DND-41 (cell line): ENCODE measurements around the gene PCLO.

Experiments
- ATAC-seq: fragments of 200-7000 bp; cut with Tn5 transposase; 3 replicates; pipeline ENCODE4 v1.9.1; 2021; ENCODE audit warnings: low read depth; ENCODE audit not compliant: insufficient read depth
- DNase-seq: peaks from one replicate; pipeline ENCODE4 v3.0.0-alpha.2; 2020
- H2AFZ ChIP-seq: 2 replicates; pipeline ENCODE4 v1.6.0; 2012; ENCODE audit warnings: low read depth, low read length
- H3K27ac ChIP-seq: 2 replicates; pipeline ENCODE4 v1.5.1; 2012; ENCODE audit warnings: low read length, inconsistent platforms
- H3K27me3 ChIP-seq: fragments of 200-600 bp; sonication (generic); 2 replicates; pipeline ENCODE4 v1.6.0; 2012; ENCODE audit warnings: low read length, mild to moderate bottlenecking, inconsistent platforms; ENCODE audit not compliant: insufficient read depth, poor library complexity
- H3K36me3 ChIP-seq: 2 replicates; pipeline ENCODE4 v1.5.1; 2012; ENCODE audit warnings: low read length, inconsistent platforms; ENCODE audit not compliant: insufficient read depth
- H3K4me1 ChIP-seq: 2 replicates; pipeline ENCODE4 v1.5.1; 2012; ENCODE audit warnings: mild to moderate bottlenecking, low read length; ENCODE audit not compliant: insufficient read depth
- H3K4me2 ChIP-seq: 2 replicates; pipeline ENCODE4 v1.6.0; 2012; ENCODE audit warnings: mild to moderate bottlenecking, moderate library complexity, low read length, inconsistent platforms; ENCODE audit not compliant: insufficient read depth
- H3K4me3 ChIP-seq, 2 experiments: fragments of 200-600 bp in 1 of 2; shearing (Covaris generic) in 1 of 2; 2 replicates each; pipeline ENCODE4 v1.5.1; 2012 to 2016; ENCODE audit warnings: inconsistent platforms in 2 of 2, low read length in 2 of 2, mild to moderate bottlenecking in 2 of 2, low read depth in 1 of 2, moderate library complexity in 1 of 2
- H3K79me2 ChIP-seq: 2 replicates; pipeline ENCODE4 v1.6.0; 2012; ENCODE audit warnings: low read length, inconsistent platforms; ENCODE audit not compliant: insufficient read depth
- H3K9ac ChIP-seq: 2 replicates; pipeline ENCODE4 v1.6.0; 2012; ENCODE audit warnings: low read depth, mild to moderate bottlenecking, inconsistent platforms, low read length, moderate library complexity
- H3K9me3 ChIP-seq: 2 replicates; pipeline ENCODE4 v1.5.1; 2012; ENCODE audit warnings: low read length, moderate library complexity, mild to moderate bottlenecking, inconsistent platforms; ENCODE audit not compliant: insufficient read depth, severe bottlenecking
- H4K20me1 ChIP-seq: 2 replicates; pipeline ENCODE4 v1.6.0; 2012; ENCODE audit warnings: low read length; ENCODE audit not compliant: insufficient read depth
- EZH2 ChIP-seq: IDR thresholded peaks from 3 replicates; pipeline ENCODE4 v1.6.1; 2012; ENCODE audit warnings: borderline replicate concordance, low read depth, mild to moderate bottlenecking, moderate library complexity, low read length, inconsistent platforms; ENCODE audit not compliant: severe bottlenecking
- TF ChIP-seq, protein P1 (sequence below): IDR thresholded peaks from 2 replicates; pipeline ENCODE4 v1.5.1; 2012; ENCODE audit warnings: borderline replicate concordance, low read length, moderate library complexity, mild to moderate bottlenecking; ENCODE audit not compliant: poor library complexity, severe bottlenecking; ENCODE audit errors: extremely low read depth

The PCLO gene

GRCh38 chr7:83119026-83119382 is 43.7 kb downstream of the PCLO start:
- ATAC-seq (no peak), DNase-seq (no peak)
- Histone ChIP-seq H2AFZ (no peak overlapping the region), H3K79me2 (no peaks in the 10 kb centered on the region), H3K36me3 (no peaks in the 10 kb centered on the region), H3K4me3 (no peak overlapping the region), H3K9ac (no peak overlapping the region), H3K27ac (no peak overlapping the region), H3K4me2 (no peak overlapping the region), H3K4me1 (no peaks in the 10 kb centered on the region), H4K20me1 (no peaks in the 10 kb centered on the region), H3K9me3 (peaks cover 2% of the 10 kb centered on the region), H3K27me3 (no peaks in the 10 kb centered on the region)
- TF ChIP-seq, protein P1, sequence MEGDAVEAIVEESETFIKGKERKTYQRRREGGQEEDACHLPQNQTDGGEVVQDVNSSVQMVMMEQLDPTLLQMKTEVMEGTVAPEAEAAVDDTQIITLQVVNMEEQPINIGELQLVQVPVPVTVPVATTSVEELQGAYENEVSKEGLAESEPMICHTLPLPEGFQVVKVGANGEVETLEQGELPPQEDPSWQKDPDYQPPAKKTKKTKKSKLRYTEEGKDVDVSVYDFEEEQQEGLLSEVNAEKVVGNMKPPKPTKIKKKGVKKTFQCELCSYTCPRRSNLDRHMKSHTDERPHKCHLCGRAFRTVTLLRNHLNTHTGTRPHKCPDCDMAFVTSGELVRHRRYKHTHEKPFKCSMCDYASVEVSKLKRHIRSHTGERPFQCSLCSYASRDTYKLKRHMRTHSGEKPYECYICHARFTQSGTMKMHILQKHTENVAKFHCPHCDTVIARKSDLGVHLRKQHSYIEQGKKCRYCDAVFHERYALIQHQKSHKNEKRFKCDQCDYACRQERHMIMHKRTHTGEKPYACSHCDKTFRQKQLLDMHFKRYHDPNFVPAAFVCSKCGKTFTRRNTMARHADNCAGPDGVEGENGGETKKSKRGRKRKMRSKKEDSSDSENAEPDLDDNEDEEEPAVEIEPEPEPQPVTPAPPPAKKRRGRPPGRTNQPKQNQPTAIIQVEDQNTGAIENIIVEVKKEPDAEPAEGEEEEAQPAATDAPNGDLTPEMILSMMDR: no peak

GRCh38 chr7:83118347-83119025 is 44.2 kb downstream of the PCLO start:
- TF ChIP-seq, protein P1: no peak
- TF ChIP-seq EZH2: no peak
- no peaks in the 10 kb centered on the region for H4K20me1 ChIP-seq
- DNase-seq: no peak

GRCh38 chr7:83117466-83117865 is 45.2 kb downstream of the PCLO start:
- H3K9ac ChIP-seq: no peak overlapping the region
- no peaks in the 10 kb centered on the region for H4K20me1 ChIP-seq
- no peak for ATAC-seq
- no peaks in the 10 kb centered on the region for H3K27me3 ChIP-seq
- no peaks in the 10 kb centered on the region for H3K79me2 ChIP-seq
- H3K4me3 ChIP-seq: no peak overlapping the region
- H2AFZ ChIP-seq: no peak overlapping the region
- DNase-seq: no peak
- H3K9me3 ChIP-seq: peaks cover 2% of the 10 kb centered on the region
- H3K27ac ChIP-seq: no peak overlapping the region
- TF ChIP-seq, protein P1: no peak
- TF ChIP-seq EZH2: no peak
- no peaks in the 10 kb centered on the region for H3K4me1 ChIP-seq
- H3K4me2 ChIP-seq: no peak overlapping the region
- no peaks in the 10 kb centered on the region for H3K36me3 ChIP-seq

More at GRCh38 chr7:83118347-83119025, 44.2 kb downstream of the PCLO start:
- H3K27me3 ChIP-seq: no peaks in the 10 kb centered on the region
- H3K4me1 ChIP-seq: no peaks in the 10 kb centered on the region
- H2AFZ ChIP-seq: no peak overlapping the region
- H3K4me2 ChIP-seq: no peak overlapping the region
- H3K9ac ChIP-seq: no peak overlapping the region
- H3K9me3 ChIP-seq: peaks cover 2% of the 10 kb centered on the region
- H3K4me3 ChIP-seq: no peak overlapping the region
- H3K79me2 ChIP-seq: no peaks in the 10 kb centered on the region
- H3K36me3 ChIP-seq: no peaks in the 10 kb centered on the region
- H3K27ac ChIP-seq: no peak overlapping the region
- no peak for ATAC-seq

DNA sequence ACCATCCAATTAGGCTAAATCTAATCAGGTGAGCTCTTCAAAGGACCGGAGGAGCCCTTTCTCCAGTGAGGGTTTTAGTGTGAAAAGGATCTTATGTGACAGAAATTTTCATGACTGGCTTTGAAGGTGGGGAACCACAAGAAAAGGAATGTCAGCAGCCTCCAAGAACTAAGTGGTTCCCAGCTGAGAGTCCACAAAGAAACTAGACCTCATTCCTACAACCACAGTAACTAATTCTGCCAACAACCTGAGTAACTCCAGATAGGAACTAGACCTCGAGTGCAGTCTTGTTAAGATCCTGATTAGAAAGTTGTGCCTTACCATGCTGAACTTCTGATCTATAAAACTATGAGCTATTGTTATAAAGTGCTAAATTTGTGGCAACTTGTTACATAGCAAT is 51.3 kb downstream of the PCLO start:
- H3K27me3 ChIP-seq: no peaks in the 10 kb centered on the region
- H4K20me1 ChIP-seq: no peaks in the 10 kb centered on the region
- no peak overlapping the region for H3K27ac ChIP-seq
- H3K79me2 ChIP-seq: no peaks in the 10 kb centered on the region
- TF ChIP-seq EZH2: no peak
- TF ChIP-seq, protein P1: no peak
- no peak for DNase-seq
- no peak overlapping the region for H3K4me3 ChIP-seq
- no peak overlapping the region for H3K4me2 ChIP-seq
- H3K9me3 ChIP-seq: no peaks in the 10 kb centered on the region
- no peaks in the 10 kb centered on the region for H3K36me3 ChIP-seq
- ATAC-seq: no peak
- no peaks in the 10 kb centered on the region for H3K4me1 ChIP-seq
- H2AFZ ChIP-seq: no peak overlapping the region
- H3K9ac ChIP-seq: no peak overlapping the region
